Astrocyte (in vitro differentiated cells and primary cell): ENCODE results near the gene ANKDD1B. TPM values are rescaled to one million over a fixed set of nuclear protein-coding genes. Genes with fewer than 3 reads are reported as not detected.
A peak's percentile ranks its signal among the peaks of the same experiment; 100 is the strongest.

Source experiments
- DNase-seq: peaks from one replicate; pipeline ENCODE4 v3.0.0-alpha.2; 2010; ENCODE audit warnings: low read depth
- FAIRE-seq: peaks from 2 replicates; lab custom pipeline; 2011; peaks lifted over from hg19 to GRCh38; lab: Jason Lieb, UNC
- H2AFZ ChIP-seq: 2 replicates; pipeline ENCODE4 v1.6.0; 2012; ENCODE audit warnings: low read depth, low read length, inconsistent platforms
- H3K27ac ChIP-seq: 2 replicates; pipeline ENCODE4 v1.5.1; 2011; ENCODE audit warnings: low read depth, low read length, inconsistent platforms
- H3K27me3 ChIP-seq: 2 replicates; pipeline ENCODE4 v1.6.0; 2011; ENCODE audit warnings: low read length, inconsistent platforms; ENCODE audit not compliant: insufficient read depth
- H3K36me3 ChIP-seq: 2 replicates; pipeline ENCODE4 v1.5.1; 2011; ENCODE audit warnings: low read length, inconsistent platforms; ENCODE audit not compliant: insufficient read depth
- H3K4me1 ChIP-seq: 2 replicates; pipeline ENCODE4 v1.5.1; 2011; ENCODE audit warnings: low read length, inconsistent platforms; ENCODE audit not compliant: insufficient read depth
- H3K4me2 ChIP-seq: 2 replicates; pipeline ENCODE4 v1.6.0; 2012; ENCODE audit warnings: low read length, inconsistent platforms
- H3K4me3 ChIP-seq: 2 replicates; pipeline ENCODE4 v1.5.1; 2011; ENCODE audit warnings: low read depth, mild to moderate bottlenecking, low read length, inconsistent platforms; ENCODE audit not compliant: insufficient read depth
- H3K79me2 ChIP-seq: 2 replicates; pipeline ENCODE4 v1.6.0; 2012; ENCODE audit warnings: mild to moderate bottlenecking, low read length, inconsistent platforms; ENCODE audit not compliant: insufficient read depth
- H3K9ac ChIP-seq: 2 replicates; pipeline ENCODE4 v1.6.0; 2012; ENCODE audit warnings: mild to moderate bottlenecking, low read length, inconsistent platforms
- H3K9me3 ChIP-seq: 2 replicates; pipeline ENCODE4 v1.5.1; 2012; ENCODE audit warnings: low read depth, mild to moderate bottlenecking, low read length, inconsistent platforms; ENCODE audit not compliant: insufficient read depth
- H4K20me1 ChIP-seq: 2 replicates; pipeline ENCODE4 v1.6.0; 2012; ENCODE audit warnings: low read length, inconsistent platforms; ENCODE audit not compliant: insufficient read depth
- H3K27ac Mint-ChIP-seq: one replicate; pipeline ENCODE4 v1.8.0; 2021; ENCODE audit warnings: mild to moderate bottlenecking, mixed read lengths; ENCODE audit not compliant: unreplicated experiment
- H3K27me3 Mint-ChIP-seq: one replicate; pipeline ENCODE4 v1.8.0; 2021; ENCODE audit warnings: low read depth, mixed read lengths; ENCODE audit not compliant: unreplicated experiment
- H3K36me3 Mint-ChIP-seq: one replicate; pipeline ENCODE4 v1.8.0; 2021; ENCODE audit warnings: low read depth, mixed read lengths; ENCODE audit not compliant: unreplicated experiment
- H3K4me1 Mint-ChIP-seq: one replicate; pipeline ENCODE4 v1.8.0; 2021; ENCODE audit warnings: low read depth, mixed read lengths; ENCODE audit not compliant: unreplicated experiment
- H3K4me3 Mint-ChIP-seq: one replicate; pipeline ENCODE4 v1.8.0; 2021; ENCODE audit warnings: mild to moderate bottlenecking, moderate library complexity, mixed read lengths; ENCODE audit not compliant: unreplicated experiment
- H3K9me3 Mint-ChIP-seq: one replicate; pipeline ENCODE4 v1.8.0; 2021; ENCODE audit warnings: mild to moderate bottlenecking, mixed read lengths; ENCODE audit not compliant: unreplicated experiment
- CTCF ChIP-seq: IDR thresholded peaks from 2 replicates; pipeline ENCODE4 v1.5.1; 2011; ENCODE audit warnings: low read depth, mild to moderate bottlenecking, inconsistent platforms, low read length, moderate library complexity; ENCODE audit not compliant: insufficient read depth
- EZH2 ChIP-seq: IDR thresholded peaks from 2 replicates; pipeline ENCODE4 v1.6.1; 2012; ENCODE audit warnings: mild to moderate bottlenecking, low read length, inconsistent platforms; ENCODE audit not compliant: insufficient read depth
- total RNA-seq: library from RNA; stranded (reverse); gene quantifications from 2 replicates; pipeline ENCODE4 v1.2.1, GENCODE V29; 2021

Gene ANKDD1B
- total RNA-seq, 1 donor from 2014 or later, result 0.59 TPM

GRCh38 chr5:75588666-75589065 is 22.6 kb upstream of the ANKDD1B start:
- DNase-seq (no peak), FAIRE-seq (no peak)
- H2AFZ ChIP-seq, result no peak overlapping the region
- peaks cover 10% of the 10 kb centered on the region for H3K36me3 ChIP-seq
- H3K4me1 ChIP-seq, result no peaks in the 10 kb centered on the region
- no peak overlapping the region for H3K4me2 ChIP-seq
- Mint-ChIP-seq H3K9me3 (no peaks in the 10 kb centered on the region), H3K27me3 (no peaks in the 10 kb centered on the region), H3K27ac (no peak overlapping the region), H3K4me3 (no peak overlapping the region), H3K36me3 (peaks cover 5% of the 10 kb centered on the region), H3K4me1 (no peaks in the 10 kb centered on the region)
- no peak overlapping the region for H3K27ac ChIP-seq
- no peaks in the 10 kb centered on the region for H3K79me2 ChIP-seq
- H3K9ac ChIP-seq, result no peak overlapping the region
- TF ChIP-seq EZH2 (no peak), CTCF (no peak)
- H3K4me3 ChIP-seq, result no peak overlapping the region
- H4K20me1 ChIP-seq, result no peaks in the 10 kb centered on the region
- no peaks in the 10 kb centered on the region for H3K27me3 ChIP-seq
- H3K9me3 ChIP-seq, result no peaks in the 10 kb centered on the region

GRCh38 chr5:75600535-75600934 is 10.7 kb upstream of the ANKDD1B start:
- no peaks in the 10 kb centered on the region for H4K20me1 ChIP-seq
- DNase-seq (no peak), FAIRE-seq (no peak)
- H3K36me3 Mint-ChIP-seq, result peaks cover 10% of the 10 kb centered on the region
- H3K27me3 ChIP-seq, result no peaks in the 10 kb centered on the region
- peaks cover 16% of the 10 kb centered on the region for H3K4me1 ChIP-seq
- no peak overlapping the region for H3K4me3 Mint-ChIP-seq
- no peak overlapping the region for H3K9ac ChIP-seq
- H2AFZ ChIP-seq, result no peak overlapping the region
- H3K27ac Mint-ChIP-seq, result no peak overlapping the region
- H3K9me3 Mint-ChIP-seq, result no peaks in the 10 kb centered on the region
- H3K4me2 ChIP-seq, result no peak overlapping the region
- peaks cover 19% of the 10 kb centered on the region for H3K4me1 Mint-ChIP-seq
- no peaks in the 10 kb centered on the region for H3K27me3 Mint-ChIP-seq
- no peak overlapping the region for H3K27ac ChIP-seq
- no peaks in the 10 kb centered on the region for H3K9me3 ChIP-seq
- H3K4me3 ChIP-seq, result no peak overlapping the region
- H3K79me2 ChIP-seq, result no peaks in the 10 kb centered on the region
- no peak for TF ChIP-seq CTCF
- no peak for TF ChIP-seq EZH2
- H3K36me3 ChIP-seq, result no peaks in the 10 kb centered on the region

- H3K27ac ChIP-seq, result peak overlapping the region; percentile 46
Measured at GRCh38 chr5:75601567-75601966, 9.7 kb upstream of the ANKDD1B start.

More at GRCh38 chr5:75601567-75601966, 9.7 kb upstream of the ANKDD1B start:
- Mint-ChIP-seq H3K4me1 (peaks cover 20% of the 10 kb centered on the region), H3K36me3 (peaks cover 10% of the 10 kb centered on the region), H3K9me3 (no peaks in the 10 kb centered on the region), H3K4me3 (no peak overlapping the region), H3K27me3 (no peaks in the 10 kb centered on the region), H3K27ac (no peak overlapping the region)
- Histone ChIP-seq H3K4me1 (peaks cover 16% of the 10 kb centered on the region), H3K27me3 (no peaks in the 10 kb centered on the region), H3K4me3 (no peak overlapping the region), H3K79me2 (no peaks in the 10 kb centered on the region), H2AFZ (no peak overlapping the region), H4K20me1 (no peaks in the 10 kb centered on the region), H3K36me3 (no peaks in the 10 kb centered on the region), H3K9me3 (no peaks in the 10 kb centered on the region), H3K9ac (peak overlapping the region; percentile 25), H3K4me2 (peak overlapping the region; percentile 17)
- DNase-seq (no peak), FAIRE-seq (no peak)
- TF ChIP-seq CTCF, result no peak
- no peak for TF ChIP-seq EZH2
